PC-3 (cell line): ENCODE measurements around the gene WNT4.

Experiments
- CTCF ChIP-seq: fragments of 300-600 bp; sonication (generic); conservative IDR thresholded peaks from 2 replicates; pipeline ENCODE4 v1.5.1; 2017; ENCODE audit warnings: antibody characterized with exemption, low read depth, mild to moderate bottlenecking, low read length
- EZH2 ChIP-seq: fragments of 300-600 bp; sonication (generic); IDR thresholded peaks from one replicate; pipeline ENCODE4 v1.6.1; 2017; ENCODE audit warnings: antibody characterized with exemption, mild to moderate bottlenecking, low read length; ENCODE audit not compliant: unreplicated experiment

GRCh38 chr1:22075718-22076117, 67.2 kb downstream of the WNT4 start:
- TF ChIP-seq EZH2: no peak
- TF ChIP-seq CTCF: no peak
